Measurements from ENCODE around the gene PACRG.

Gene PACRG

DNA sequence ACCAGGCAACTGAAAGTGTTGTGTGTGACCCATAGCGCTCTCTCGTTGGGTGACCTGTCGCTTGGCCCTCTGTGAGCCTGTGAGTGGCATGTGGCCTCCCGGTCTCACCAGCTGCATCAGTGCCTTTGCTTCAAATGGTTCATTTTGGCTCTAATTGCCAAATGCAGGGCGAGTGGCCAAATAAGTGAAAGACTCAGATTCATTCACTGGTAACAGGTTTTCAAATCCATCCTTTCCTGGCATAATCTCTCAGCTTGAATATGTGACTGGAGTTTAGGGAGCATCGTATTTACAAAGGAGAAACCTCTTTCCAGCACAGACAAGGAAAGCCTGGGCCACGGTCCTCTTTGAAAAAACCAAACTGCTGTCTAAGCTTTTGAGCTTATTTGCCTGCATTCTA lies 365.1 kb downstream of the PACRG start:
- Histone ChIP-seq H3K4me3 (no peak overlapping the region), H3K27me3 (no peaks in the 10 kb centered on the region), H3K36me3 (no peaks in the 10 kb centered on the region), H3K27ac (no peak overlapping the region), H3K9ac (no peak overlapping the region), H4K20me1 (no peaks in the 10 kb centered on the region), H3K4me2 (no peak overlapping the region), H3K4me1 (no peaks in the 10 kb centered on the region), H3K9me3 (replicated peaks in 1 of 11) (no peaks in the 10 kb centered on the region)
- TF ChIP-seq Cebpa-rat (IDR thresholded peaks at IDR 0.05), result no peak

DNA sequence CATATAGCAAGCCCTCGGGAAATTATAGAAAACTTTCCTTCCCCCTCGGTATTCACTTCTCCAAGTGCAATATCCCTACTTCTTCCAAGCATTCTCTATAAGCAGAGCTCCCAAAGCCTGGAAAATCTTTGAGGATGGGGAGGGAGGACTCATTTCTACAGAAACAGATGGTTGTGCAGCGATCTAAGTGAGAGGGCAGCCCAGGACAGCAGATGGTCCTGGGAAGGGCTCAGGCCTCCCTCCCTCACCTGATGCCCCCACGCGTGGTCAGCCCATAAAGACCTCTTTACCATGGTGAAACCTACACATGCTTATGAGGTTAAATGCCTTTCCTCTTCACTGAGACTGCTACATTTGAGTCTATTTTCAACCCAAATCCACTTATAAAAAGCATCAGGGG lies 367.1 kb downstream of the PACRG start:
- no peaks in the 10 kb centered on the region for H3K4me1 ChIP-seq
- H3K9me3 ChIP-seq (replicated peaks in 1 of 11), result peaks cover 0 to 4% (median 0%) of the 10 kb centered on the region in 11 experiments; a peak in 4 of 22 replicates
- no peak for TF ChIP-seq Cebpa-rat (IDR thresholded peaks at IDR 0.05)
- no peaks in the 10 kb centered on the region for H4K20me1 ChIP-seq
- no peak overlapping the region for H3K9ac ChIP-seq
- H3K4me3 ChIP-seq, result no peak overlapping the region
- no peak overlapping the region for H3K4me2 ChIP-seq
- no peak overlapping the region for H3K27ac ChIP-seq
- no peaks in the 10 kb centered on the region for H3K27me3 ChIP-seq
- H3K36me3 ChIP-seq, result no peaks in the 10 kb centered on the region

DNA sequence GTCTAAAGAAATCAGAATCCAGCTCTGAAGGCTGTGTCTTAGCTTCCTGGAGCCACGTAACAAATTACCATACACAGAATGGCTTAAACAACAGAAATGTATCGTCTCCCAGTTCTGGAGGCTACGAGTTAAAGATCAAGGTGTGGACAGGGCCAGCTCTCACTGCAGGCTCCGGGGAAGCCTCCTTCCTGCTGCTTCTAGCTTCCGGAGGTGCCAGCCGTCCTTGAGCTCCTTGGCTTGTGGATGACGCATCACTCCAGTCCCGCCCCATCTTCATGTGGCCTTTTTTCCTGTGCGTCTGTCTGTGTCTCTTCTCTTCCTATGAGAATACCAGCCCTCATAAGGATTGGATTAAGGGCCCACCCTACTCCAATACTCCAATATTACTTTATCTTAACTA lies 367.6 kb downstream of the PACRG start:
- Histone ChIP-seq H3K4me2 (no peak overlapping the region), H4K20me1 (no peaks in the 10 kb centered on the region), H3K27ac (no peak overlapping the region), H3K27me3 (no peaks in the 10 kb centered on the region), H3K9me3 (replicated peaks in 1 of 11) (peaks cover 0 to 9% (median 0%) of the 10 kb centered on the region in 11 experiments; a peak in 4 of 22 replicates), H3K9ac (no peak overlapping the region), H3K4me1 (no peaks in the 10 kb centered on the region), H3K36me3 (no peaks in the 10 kb centered on the region), H3K4me3 (no peak overlapping the region)
- TF ChIP-seq Cebpa-rat (IDR thresholded peaks at IDR 0.05), result no peak

DNA sequence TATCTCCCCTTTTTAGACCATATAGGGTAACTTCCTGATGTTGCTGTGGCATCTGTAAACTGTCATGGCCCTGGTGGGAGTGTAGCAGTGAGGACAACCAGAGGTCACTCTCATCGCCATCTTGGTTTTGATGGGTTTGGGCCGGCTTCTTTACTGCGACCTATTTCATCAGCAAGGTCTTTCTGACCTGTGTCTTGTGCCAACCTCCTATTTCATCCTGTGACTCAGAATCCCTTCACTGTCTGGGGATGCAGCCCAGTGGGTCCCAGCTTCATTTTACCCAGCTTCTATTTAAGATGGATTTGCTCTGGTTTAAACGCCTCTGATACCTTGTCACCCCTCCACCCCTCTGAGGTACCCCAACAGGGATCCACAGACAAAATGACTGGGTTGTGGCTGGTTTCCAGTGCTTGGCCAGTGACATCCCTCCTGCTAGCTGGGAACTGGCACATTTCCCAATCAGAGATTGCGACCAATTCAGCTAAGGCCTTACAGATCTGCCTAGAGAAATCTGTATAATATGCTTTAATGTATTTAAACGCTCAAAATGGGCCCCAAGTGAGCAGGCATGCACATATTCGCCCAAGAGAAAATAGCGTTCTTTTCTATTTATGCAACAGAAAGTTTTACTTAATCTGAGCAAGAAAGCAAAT lies 371.2 kb downstream of the PACRG start:
- Histone ChIP-seq H3K9me3 (replicated peaks in 1 of 11) (peaks cover 0 to 9% (median 0%) of the 10 kb centered on the region in 11 experiments; a peak in 4 of 22 replicates), H3K4me3 (no peak overlapping the region), H3K27ac (no peak overlapping the region), H3K4me2 (no peak overlapping the region), H3K36me3 (no peaks in the 10 kb centered on the region), H4K20me1 (no peaks in the 10 kb centered on the region), H3K27me3 (no peaks in the 10 kb centered on the region), H3K9ac (no peak overlapping the region), H3K4me1 (no peaks in the 10 kb centered on the region)
- TF ChIP-seq Cebpa-rat (IDR thresholded peaks at IDR 0.05), result no peak

DNA sequence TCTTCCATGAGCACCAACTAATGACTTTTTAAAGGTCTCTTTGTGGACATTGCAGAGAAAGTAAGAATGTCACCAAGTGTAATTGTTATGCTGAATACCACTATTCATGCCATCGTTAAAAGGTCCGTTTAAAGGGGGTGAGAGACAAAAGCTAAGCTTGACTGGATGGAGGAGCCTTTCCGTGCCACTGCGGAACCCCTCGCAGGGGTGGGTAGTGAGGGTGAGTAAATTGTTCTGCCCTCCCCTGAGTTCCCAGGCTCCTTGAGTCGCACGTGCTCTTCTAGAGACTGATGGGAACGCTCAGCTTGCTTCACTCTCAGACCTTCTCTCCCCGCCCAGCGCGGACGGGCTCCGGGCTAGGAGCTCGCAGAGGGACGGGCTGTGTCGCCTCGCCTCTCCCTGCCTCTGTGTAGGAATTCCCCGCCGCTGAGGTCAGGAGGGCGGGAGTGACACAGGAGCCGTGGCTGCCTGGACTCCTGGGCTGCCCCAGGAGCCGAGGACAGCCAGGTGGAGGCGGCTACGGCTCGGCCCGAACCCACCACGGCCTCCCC lies 371.9 kb downstream of the PACRG start:
- H4K20me1 ChIP-seq, result no peaks in the 10 kb centered on the region
- no peaks in the 10 kb centered on the region for H3K27me3 ChIP-seq
- no peak overlapping the region for H3K4me3 ChIP-seq
- H3K9ac ChIP-seq, result no peak overlapping the region
- no peak overlapping the region for H3K4me2 ChIP-seq
- H3K9me3 ChIP-seq (replicated peaks in 1 of 11), result peaks cover 0 to 9% (median 0%) of the 10 kb centered on the region in 11 experiments; a peak in 4 of 22 replicates
- no peaks in the 10 kb centered on the region for H3K36me3 ChIP-seq
- no peak for TF ChIP-seq Cebpa-rat (IDR thresholded peaks at IDR 0.05)
- no peak overlapping the region for H3K27ac ChIP-seq
- no peaks in the 10 kb centered on the region for H3K4me1 ChIP-seq

DNA sequence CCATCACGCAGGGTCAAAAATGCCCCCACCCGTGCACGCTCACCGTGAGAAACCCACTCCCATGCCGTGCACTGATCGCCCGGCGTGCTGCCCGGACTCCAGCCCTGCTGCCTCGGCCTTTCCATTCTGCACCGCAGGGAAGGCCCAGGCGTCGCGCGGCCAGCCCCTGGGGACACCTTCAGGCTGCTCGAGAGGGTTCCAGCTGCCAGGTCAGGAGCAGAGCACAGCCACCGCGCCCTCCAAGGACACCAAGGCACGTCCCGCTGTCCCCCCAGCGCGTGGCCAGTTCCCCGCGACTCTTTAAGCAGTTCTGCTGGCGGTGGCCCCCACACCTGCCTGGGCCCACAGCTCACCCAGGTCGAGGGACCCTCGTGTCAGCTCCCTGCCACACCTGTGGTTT lies 372.5 kb downstream of the PACRG start:
- H3K4me1 ChIP-seq, result no peaks in the 10 kb centered on the region
- no peak overlapping the region for H3K27ac ChIP-seq
- no peaks in the 10 kb centered on the region for H3K27me3 ChIP-seq
- no peak overlapping the region for H3K4me3 ChIP-seq
- no peaks in the 10 kb centered on the region for H3K36me3 ChIP-seq
- no peak overlapping the region for H3K4me2 ChIP-seq
- H3K9ac ChIP-seq, result no peak overlapping the region
- H4K20me1 ChIP-seq, result no peaks in the 10 kb centered on the region
- TF ChIP-seq Cebpa-rat (IDR thresholded peaks at IDR 0.05), result no peak
- H3K9me3 ChIP-seq (replicated peaks in 1 of 11), result peaks cover 0 to 9% (median 0%) of the 10 kb centered on the region in 11 experiments; a peak in 4 of 22 replicates

DNA sequence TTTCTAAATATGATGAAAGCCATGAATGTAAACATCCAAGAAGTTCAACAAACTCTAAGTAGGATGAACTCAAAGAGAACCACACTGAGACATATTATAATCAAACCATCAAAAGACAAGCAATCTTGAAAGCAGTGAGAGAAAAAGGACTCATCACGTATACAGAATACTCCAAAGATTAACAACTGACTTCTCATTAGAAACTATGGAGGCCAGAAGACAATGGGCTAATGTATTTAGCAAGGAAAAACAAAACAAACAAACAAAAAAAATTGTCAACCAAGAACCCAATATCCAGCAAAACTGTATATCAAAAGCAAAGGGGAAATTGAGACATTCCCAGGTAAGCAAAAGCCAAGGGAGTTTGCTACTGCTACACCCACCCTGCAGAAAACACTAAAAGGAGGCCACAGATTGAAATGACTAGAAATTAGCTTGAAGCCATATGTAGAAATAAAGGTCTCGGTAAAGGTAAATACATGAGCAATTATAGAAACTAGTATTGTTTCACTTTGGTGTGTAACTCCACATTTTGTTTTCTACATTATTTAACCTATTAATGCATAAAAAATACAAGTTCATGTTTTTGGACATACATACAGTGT lies 385.7 kb downstream of the PACRG start:
- no peak overlapping the region for H3K4me3 ChIP-seq
- no peaks in the 10 kb centered on the region for H3K4me1 ChIP-seq
- no peak for TF ChIP-seq Cebpa-rat (IDR thresholded peaks at IDR 0.05)
- H3K27me3 ChIP-seq, result no peaks in the 10 kb centered on the region
- no peak overlapping the region for H3K9ac ChIP-seq
- H3K27ac ChIP-seq, result no peak overlapping the region
- H3K4me2 ChIP-seq, result no peak overlapping the region
- H4K20me1 ChIP-seq, result no peaks in the 10 kb centered on the region
- no peaks in the 10 kb centered on the region for H3K36me3 ChIP-seq
- peaks cover 11 to 22% (median 19%) of the 10 kb centered on the region in 11 experiments for H3K9me3 ChIP-seq (replicated peaks in 1 of 11)

DNA sequence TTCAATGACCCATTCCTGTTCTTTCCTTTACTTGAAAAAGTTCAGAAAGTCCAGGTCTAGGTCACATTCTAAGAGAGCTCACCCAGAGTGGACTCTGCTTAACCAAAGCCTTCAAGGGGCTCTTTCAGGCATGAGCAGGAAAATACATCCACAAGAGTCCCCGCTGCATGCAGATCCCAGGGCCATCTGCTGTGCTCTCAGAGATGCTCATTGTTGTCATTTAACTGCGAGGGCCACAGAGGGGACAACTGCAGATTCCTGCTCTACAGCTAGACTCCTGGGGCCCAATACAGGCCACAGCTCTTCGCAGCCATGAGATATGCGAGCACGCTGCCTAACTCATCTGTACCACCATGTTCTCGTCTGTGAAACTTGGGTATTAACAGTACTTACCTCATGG lies 391.2 kb downstream of the PACRG start:
- Histone ChIP-seq H3K9ac (no peak overlapping the region), H3K9me3 (replicated peaks in 1 of 11) (peaks cover 0 to 8% (median under 1%) of the 10 kb centered on the region in 11 experiments; a peak in 8 of 22 replicates), H3K27ac (no peak overlapping the region), H4K20me1 (no peaks in the 10 kb centered on the region), H3K36me3 (no peaks in the 10 kb centered on the region), H3K4me1 (peaks cover 0 to 5% (median 0%) of the 10 kb centered on the region in 10 experiments; a peak in 2 of 20 replicates), H3K27me3 (no peaks in the 10 kb centered on the region), H3K4me3 (no peak overlapping the region), H3K4me2 (no peak overlapping the region)
- no peak for TF ChIP-seq Cebpa-rat (IDR thresholded peaks at IDR 0.05)

DNA sequence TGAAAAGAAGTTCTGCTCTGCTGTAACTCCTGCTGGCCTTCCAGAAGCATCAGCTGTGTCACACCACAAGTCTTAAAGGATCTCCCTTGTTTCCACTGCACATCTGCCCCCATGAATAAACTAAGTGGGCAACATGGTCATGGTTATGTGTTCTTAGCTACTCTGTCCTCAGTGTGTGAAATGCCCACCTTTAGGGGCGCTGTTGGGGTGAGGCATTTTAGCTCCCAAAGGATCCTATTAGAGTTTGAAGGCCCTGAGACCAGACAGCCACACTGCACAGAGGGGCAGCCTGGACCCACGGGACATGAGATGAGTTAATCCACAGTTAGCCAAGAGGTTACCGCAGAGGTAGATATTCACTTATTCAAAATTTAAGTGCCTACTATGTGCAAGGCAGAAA lies 392.4 kb downstream of the PACRG start:
- no peaks in the 10 kb centered on the region for H4K20me1 ChIP-seq
- no peaks in the 10 kb centered on the region for H3K36me3 ChIP-seq
- H3K9me3 ChIP-seq (replicated peaks in 1 of 11), result peaks cover 0 to 5% (median 0%) of the 10 kb centered on the region in 11 experiments; a peak in 1 of 22 replicates
- no peak overlapping the region for H3K4me3 ChIP-seq
- no peaks in the 10 kb centered on the region for H3K27me3 ChIP-seq
- no peak overlapping the region for H3K9ac ChIP-seq
- no peak overlapping the region for H3K4me2 ChIP-seq
- TF ChIP-seq Cebpa-rat (IDR thresholded peaks at IDR 0.05), result no peak
- H3K4me1 ChIP-seq, result peaks cover 0 to 5% (median 0%) of the 10 kb centered on the region in 10 experiments; a peak in 2 of 20 replicates
- H3K27ac ChIP-seq, result no peak overlapping the region

Data from BLaER1 treated with 17β-estradiol and CSF1 and Interleukin-3, amounts not matched to agents 10 nM and 100 nM (cell line).